Tibial nerve (tissue), 4 donors: ENCODE measurements around the gene FNTB.

Experiments
- CTCF ChIP-seq, 5 experiments: fragments of 200-600 bp in 3 of 5; fragments of 450-650 bp in 2 of 5; sonication (generic) in 3 of 5; IDR thresholded peaks; one replicate each; pipeline ENCODE4 v1.5.1; 2016 to 2019; ENCODE audit warnings: antibody characterized with exemption in 5 of 5, mild to moderate bottlenecking in 3 of 5, moderate library complexity in 2 of 5
- EP300 ChIP-seq, 2 donors: sonication (generic); formaldehyde crosslinking; IDR thresholded peaks; one replicate each; pipeline ENCODE4 v1.6.1; 2017; ENCODE audit warnings: antibody characterized with exemption in 2 of 2, mild to moderate bottlenecking in 1 of 2
- POLR2A ChIP-seq, 2 donors: fragments of 450-650 bp; IDR thresholded peaks; one replicate each; pipeline ENCODE4 v1.6.1; 2017; ENCODE audit warnings: antibody characterized with exemption in 2 of 2, mild to moderate bottlenecking in 2 of 2, moderate library complexity in 2 of 2

DNA sequence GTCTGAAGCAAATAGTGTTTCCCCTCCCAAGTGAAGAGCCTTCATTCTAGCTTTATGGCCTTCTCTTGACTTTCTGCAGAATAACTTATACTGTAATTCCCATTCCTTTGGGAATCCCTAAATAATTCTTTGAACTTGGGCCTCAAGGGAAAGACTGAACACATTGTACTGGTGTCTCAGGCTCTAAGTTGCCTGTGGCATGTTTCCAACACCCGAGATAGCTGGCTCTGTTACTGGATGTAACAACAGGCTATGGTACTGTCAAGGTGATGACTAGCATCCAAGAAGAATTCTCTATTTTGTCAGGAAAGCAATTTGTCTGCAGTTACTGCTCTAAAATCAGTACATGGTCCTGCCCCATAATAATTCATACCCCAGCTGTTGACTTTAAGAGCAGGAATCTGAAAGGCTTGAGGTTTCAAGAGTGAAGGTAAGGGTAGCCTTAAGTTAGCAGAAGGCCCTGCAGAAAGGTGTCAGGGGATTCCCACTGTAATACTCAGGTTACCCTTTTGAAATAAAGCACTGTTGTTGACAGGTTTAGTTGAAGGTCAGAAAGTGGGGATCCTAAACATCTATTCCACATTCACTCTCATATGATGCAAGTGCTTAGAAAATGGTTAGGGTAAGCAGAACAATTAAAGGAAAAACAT lies 49.4 kb upstream of the FNTB start:
- TF ChIP-seq EP300 (IDR thresholded peaks at IDR 0.05) = no peak
- TF ChIP-seq CTCF (IDR thresholded peaks at IDR 0.05) = no peak
- no peak for TF ChIP-seq POLR2A (IDR thresholded peaks at IDR 0.05)
